ENCODE results near the gene RBM38. TPM values are rescaled to one million over a fixed set of nuclear protein-coding genes. Genes with fewer than 3 reads are reported as not detected.

RBM38 gene
- total and polyA plus RNA-seq, 2 donors from 2014 or later, result 16.8 to 18.0 TPM

- H3K9me3 ChIP-seq (ENCODE audit: control insufficient read depth in 2 of 3, insufficient read depth in 1 of 3, low read length in 3 of 3), result no peaks in the 10 kb centered on the region
- FAIRE-seq (no peak), DNase-seq (peak in 3 of 5 donors; percentile 57 to 77 (median 67))
- peak overlapping the region in 1 of 3 donors; percentile 29 for H3K4me3 ChIP-seq (ENCODE audit: low read length in 3 of 3)
- H3K27ac ChIP-seq (ENCODE audit: low read depth in 2 of 2, low read length in 2 of 2), result peak overlapping the region in 1 of 2 donors; percentile 71
- peaks cover 0 to 7% (median 0%) of the 10 kb centered on the region in 3 donors for H3K36me3 ChIP-seq (ENCODE audit: control insufficient read depth in 2 of 3, insufficient read depth in 3 of 3, low read length in 3 of 3)
- intact Hi-C loops (cut with DNase I), result no loop called here
- H3K27me3 ChIP-seq (ENCODE audit: control insufficient read depth, insufficient read depth, low read length), result no peaks in the 10 kb centered on the region
- peaks cover 0 to 54% (median 33%) of the 10 kb centered on the region in 3 donors for H3K4me1 ChIP-seq (ENCODE audit: control insufficient read depth in 2 of 3, insufficient read depth in 2 of 3, low read depth in 1 of 3, low read length in 3 of 3)
- H3K9ac ChIP-seq (ENCODE audit: low read length in 3 of 3), result peak overlapping the region in 1 of 3 donors; percentile 40
- TF ChIP-seq CTCF (IDR thresholded peaks at IDR 0.05; ENCODE audit: borderline replicate concordance, extremely low read depth, insufficient read depth), result no peak
Measured at GRCh38 chr20:57395111-57395966, 4.1 kb downstream of the RBM38 start.

- H3K4me1 ChIP-seq (ENCODE audit: control insufficient read depth in 2 of 3, insufficient read depth in 2 of 3, low read depth in 1 of 3, low read length in 3 of 3), result peaks cover 0 to 60% (median 33%) of the 10 kb centered on the region in 3 donors
Measured at GRCh38 chr20:57396212-57396983, 5.2 kb downstream of the RBM38 start.

GRCh38 chr20:57396984-57397692 is 5.9 kb downstream of the RBM38 start:
- Histone ChIP-seq H3K9me3 (ENCODE audit: control insufficient read depth in 2 of 3, insufficient read depth in 1 of 3, low read length in 3 of 3) (no peaks in the 10 kb centered on the region), H3K4me3 (ENCODE audit: low read length in 3 of 3) (no peak overlapping the region), H3K4me1 (ENCODE audit: control insufficient read depth in 2 of 3, insufficient read depth in 2 of 3, low read depth in 1 of 3, low read length in 3 of 3) (peaks cover 0 to 61% (median 33%) of the 10 kb centered on the region in 3 donors), H3K27ac (ENCODE audit: low read depth in 2 of 2, low read length in 2 of 2) (peak overlapping the region in 1 of 2 donors; percentile 23), H3K9ac (ENCODE audit: low read length in 3 of 3) (no peak overlapping the region), H3K36me3 (ENCODE audit: control insufficient read depth in 2 of 3, insufficient read depth in 3 of 3, low read length in 3 of 3) (peaks cover 0 to 7% (median 0%) of the 10 kb centered on the region in 3 donors), H3K27me3 (ENCODE audit: control insufficient read depth, insufficient read depth, low read length) (no peaks in the 10 kb centered on the region)
- FAIRE-seq, result no peak
- no peak for TF ChIP-seq CTCF (IDR thresholded peaks at IDR 0.05; ENCODE audit: borderline replicate concordance, extremely low read depth, insufficient read depth)
- peak; percentile 63 to 78 (median 68) for DNase-seq
- intact Hi-C loops (cut with DNase I), result no loop called here

More at GRCh38 chr20:57396212-57396983, 5.2 kb downstream of the RBM38 start:
- intact Hi-C loops (cut with DNase I), result no loop called here
- DNase-seq (peak in 2 of 5 donors; percentile 55 to 61), FAIRE-seq (no peak)
- H3K36me3 ChIP-seq (ENCODE audit: control insufficient read depth in 2 of 3, insufficient read depth in 3 of 3, low read length in 3 of 3), result peaks cover 0 to 7% (median 0%) of the 10 kb centered on the region in 3 donors
- peak overlapping the region in 1 of 3 donors; percentile 34 for H3K9ac ChIP-seq (ENCODE audit: low read length in 3 of 3)
- TF ChIP-seq CTCF (IDR thresholded peaks at IDR 0.05; ENCODE audit: borderline replicate concordance, extremely low read depth, insufficient read depth), result no peak
- H3K9me3 ChIP-seq (ENCODE audit: control insufficient read depth in 2 of 3, insufficient read depth in 1 of 3, low read length in 3 of 3), result no peaks in the 10 kb centered on the region
- H3K27me3 ChIP-seq (ENCODE audit: control insufficient read depth, insufficient read depth, low read length), result no peaks in the 10 kb centered on the region
- H3K4me3 ChIP-seq (ENCODE audit: low read length in 3 of 3), result peak overlapping the region in 1 of 3 donors; percentile 5
- H3K27ac ChIP-seq (ENCODE audit: low read depth in 2 of 2, low read length in 2 of 2), result no peak overlapping the region

Measured in kidney (tissue), 14 donors.